ENCODE data around the gene ANGPTL7.

The ANGPTL7 gene

DNA sequence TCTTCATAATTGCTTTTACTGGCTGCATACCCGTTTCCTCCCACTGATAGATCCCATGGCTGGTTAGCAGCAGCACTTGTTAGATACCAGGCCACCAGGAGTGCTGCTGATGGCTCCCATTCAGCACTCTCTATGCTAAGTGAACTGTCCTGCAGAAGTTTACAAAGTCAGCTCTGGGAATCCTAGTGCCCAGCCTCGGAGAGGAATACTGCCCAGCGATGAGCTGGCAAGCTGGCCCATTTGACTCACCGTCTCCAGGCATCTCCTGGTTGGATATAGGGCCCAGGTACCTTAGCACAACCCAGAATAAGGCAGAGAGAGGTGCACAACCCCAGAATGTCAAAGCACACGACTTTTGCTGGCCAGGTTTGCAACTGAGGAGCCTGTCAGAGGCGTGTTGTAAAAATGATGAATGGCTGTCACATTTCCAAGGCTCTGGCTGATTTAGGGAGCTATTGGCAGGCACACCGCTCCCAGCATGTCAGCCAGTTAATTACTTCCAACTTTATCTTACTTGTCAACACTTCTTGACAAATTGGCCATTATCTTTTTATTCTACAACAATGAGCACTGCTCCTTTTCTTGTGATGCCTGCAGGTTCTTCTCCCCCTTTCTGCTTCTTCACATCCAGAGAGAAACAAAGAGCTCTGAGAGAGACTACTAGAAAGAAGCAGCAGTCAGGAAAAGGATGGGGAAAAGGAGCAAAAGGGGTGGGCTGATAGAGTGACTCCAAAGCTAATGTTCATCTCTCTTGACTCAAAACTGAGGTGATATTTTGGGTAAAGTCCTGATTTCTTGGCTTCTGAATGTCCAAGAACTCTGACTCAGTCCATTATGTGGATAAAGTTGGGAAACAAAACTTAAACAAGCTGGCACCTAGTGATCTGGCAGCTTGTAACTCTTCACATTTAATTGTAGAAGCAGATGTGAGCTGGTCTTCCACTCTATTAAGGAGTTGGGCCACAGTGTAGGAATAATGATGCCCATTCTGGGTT lies 10.8 kb upstream of the ANGPTL7 start (continued):
- TF ChIP-seq REPIN1 (tag by site-specific recombination; IDR thresholded peaks at IDR 0.05; ENCODE audit: low read depth) (no peak), ZNF140 (tag by site-specific recombination; IDR thresholded peaks at IDR 0.05) (no peak), ZNF16 (tag by site-specific recombination; IDR thresholded peaks at IDR 0.05; ENCODE audit: low read depth) (no peak), ZNF610 (tag by site-specific recombination; IDR thresholded peaks at IDR 0.05; ENCODE audit: borderline replicate concordance) (peak; percentile 95), ZNF704 (tag by site-specific recombination; IDR thresholded peaks at IDR 0.05) (no peak), ZNF174 (tag by site-specific recombination; IDR thresholded peaks at IDR 0.05) (no peak), ZNF626 (tag by site-specific recombination; IDR thresholded peaks at IDR 0.05) (peak; percentile 86; the same call in 1 of the 2 replicates), ZNF248 (tag by site-specific recombination; IDR thresholded peaks at IDR 0.05) (no peak), GLIS2 (tag by site-specific recombination; IDR thresholded peaks at IDR 0.05) (no peak), ZNF624 (tag by site-specific recombination; IDR thresholded peaks at IDR 0.05) (no peak), TCF7L2 (IDR thresholded peaks at IDR 0.05; ENCODE audit: borderline replicate concordance, low read depth, low read length) (no peak), FEZF1 (tag by site-specific recombination; IDR thresholded peaks at IDR 0.05) (peak; percentile 100)

DNA sequence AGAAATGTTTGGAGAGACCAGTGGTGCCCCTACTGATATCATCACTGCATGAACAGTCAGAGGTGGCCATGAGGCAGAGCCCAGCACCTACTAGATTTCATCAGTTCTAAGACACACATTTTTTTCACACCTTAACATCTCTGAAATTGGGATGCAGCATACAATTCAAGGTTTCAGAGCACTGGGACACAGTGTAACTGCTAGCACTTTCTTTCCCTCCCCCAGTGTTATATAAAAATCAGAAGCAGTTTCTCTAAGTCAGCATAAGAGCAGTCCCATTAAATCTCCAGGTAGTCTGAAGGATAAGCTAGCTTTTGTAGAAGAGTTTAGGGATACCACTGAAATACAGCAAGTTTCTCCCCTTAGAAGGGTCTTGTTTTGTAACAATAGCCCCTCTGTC lies 10.0 kb upstream of the ANGPTL7 start:
- H3K4me1 ChIP-seq (ENCODE audit: control insufficient read depth, insufficient read depth, low read length), result peaks cover 11% of the 10 kb centered on the region
- no peaks in the 10 kb centered on the region for H3K9me3 ChIP-seq (ENCODE audit: control insufficient read depth, insufficient read depth, low read depth, low read length)
- ChIA-PET POLR2A (no interaction called here), CTCF (interaction anchor here (0.8 to 4.1 kb wide), 2 partner anchors 18 to 142 kb away, joined by 3 to 19 read pairs; no protein-coding TSS in a partner anchor)
- H3K4me3 ChIP-seq (ENCODE audit: low read depth, low read length), result no peak overlapping the region
- peaks cover 0 to 59% of the 10 kb centered on the region in 2 experiments; a peak in 2 of 3 replicates for H3K36me3 ChIP-seq (ENCODE audit: control insufficient read depth in 2 of 2, insufficient read depth in 1 of 2, low read length in 2 of 2)
- H3K27ac ChIP-seq (ENCODE audit: extremely low read depth, low read depth, low read length), result no peak overlapping the region
- TF ChIP-seq, protein P1, sequence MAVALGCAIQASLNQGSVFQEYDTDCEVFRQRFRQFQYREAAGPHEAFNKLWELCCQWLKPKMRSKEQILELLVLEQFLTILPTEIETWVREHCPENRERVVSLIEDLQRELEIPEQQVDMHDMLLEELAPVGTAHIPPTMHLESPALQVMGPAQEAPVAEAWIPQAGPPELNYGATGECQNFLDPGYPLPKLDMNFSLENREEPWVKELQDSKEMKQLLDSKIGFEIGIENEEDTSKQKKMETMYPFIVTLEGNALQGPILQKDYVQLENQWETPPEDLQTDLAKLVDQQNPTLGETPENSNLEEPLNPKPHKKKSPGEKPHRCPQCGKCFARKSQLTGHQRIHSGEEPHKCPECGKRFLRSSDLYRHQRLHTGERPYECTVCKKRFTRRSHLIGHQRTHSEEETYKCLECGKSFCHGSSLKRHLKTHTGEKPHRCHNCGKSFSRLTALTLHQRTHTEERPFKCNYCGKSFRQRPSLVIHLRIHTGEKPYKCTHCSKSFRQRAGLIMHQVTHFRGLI (tag by site-specific recombination; IDR thresholded peaks at IDR 0.05), result no peak
- TF ChIP-seq, protein P2, sequence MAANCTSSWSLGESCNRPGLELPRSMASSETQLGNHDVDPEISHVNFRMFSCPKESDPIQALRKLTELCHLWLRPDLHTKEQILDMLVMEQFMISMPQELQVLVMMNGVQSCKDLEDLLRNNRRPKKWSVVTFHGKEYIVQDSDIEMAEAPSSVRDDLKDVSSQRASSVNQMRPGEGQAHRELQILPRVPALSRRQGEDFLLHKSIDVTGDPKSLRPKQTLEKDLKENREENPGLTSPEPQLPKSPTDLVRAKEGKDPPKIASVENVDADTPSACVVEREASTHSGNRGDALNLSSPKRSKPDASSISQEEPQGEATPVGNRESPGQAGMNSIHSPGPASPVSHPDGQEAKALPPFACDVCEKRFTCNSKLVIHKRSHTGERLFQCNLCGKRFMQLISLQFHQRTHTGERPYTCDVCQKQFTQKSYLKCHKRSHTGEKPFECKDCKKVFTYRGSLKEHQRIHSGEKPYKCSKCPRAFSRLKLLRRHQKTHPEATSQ (tag by site-specific recombination; IDR thresholded peaks at IDR 0.05), result no peak
- TF ChIP-seq ELK4 (IDR thresholded peaks at IDR 0.05; ENCODE audit: borderline replicate concordance, low read depth, low read length) (no peak), ZXDB (tag by site-specific recombination; IDR thresholded peaks at IDR 0.05) (no peak), ZFP41 (tag by site-specific recombination; IDR thresholded peaks at IDR 0.05; ENCODE audit: borderline replicate concordance) (no peak), HOXA7 (CRISPR knock-in tag; IDR thresholded peaks at IDR 0.05; ENCODE audit: borderline replicate concordance) (no peak), ZNF10 (tag by site-specific recombination; IDR thresholded peaks at IDR 0.05) (no peak), ATF2 (tag by site-specific recombination; IDR thresholded peaks at IDR 0.05; ENCODE audit: low read depth) (no peak), BCL11A (tag by site-specific recombination; IDR thresholded peaks at IDR 0.05; ENCODE audit: low read depth) (no peak), ZNF184 (tag by site-specific recombination; IDR thresholded peaks at IDR 0.05) (no peak), ZNF26 (tag by site-specific recombination; IDR thresholded peaks at IDR 0.05) (no peak), FEZF1 (tag by site-specific recombination; IDR thresholded peaks at IDR 0.05) (no peak; the same call in 1 of the 2 replicates), KLF8 (tag by site-specific recombination; IDR thresholded peaks at IDR 0.05) (no peak), ZNF266 (tag by site-specific recombination; IDR thresholded peaks at IDR 0.05; ENCODE audit: low read depth) (no peak), ZNF350 (tag by site-specific recombination; IDR thresholded peaks at IDR 0.05) (no peak)

Measured in HEK293 (cell line).